Ammon's horn (tissue), 1 donor: Measurements from ENCODE around the gene ALDH3B2.
"Not testable (repeated sequence)": the region's sequence is repeated elsewhere in the genome, so short reads cannot be mapped to it uniquely, and the experiment has no call there.

ENCODE experiments used
- DNase-seq: peaks from one replicate; pipeline ENCODE4 v3.0.0-alpha.2; 2016; ENCODE audit warnings: low spot score

Gene ALDH3B2

GRCh38 chr11:67642173-67643120 lies 32.0 kb downstream of the ALDH3B2 start:
- peak; percentile 2 for DNase-seq

GRCh38 chr11:67641338-67642172 lies 32.9 kb downstream of the ALDH3B2 start:
- DNase-seq: no peak

GRCh38 chr11:67640758-67641337 lies 33.6 kb downstream of the ALDH3B2 start:
- DNase-seq: no peak

- DNase-seq: peak; percentile 80
Observed at GRCh38 chr11:67640021-67640757, 34.2 kb downstream of the ALDH3B2 start.

GRCh38 chr11:67639438-67639859 lies 35.0 kb downstream of the ALDH3B2 start, which contains the start of gene TBX10:
TBX10 (minus strand) TSS chr11:67639763; CDS start chr11:67639472, 291 bp downstream.
- peak; percentile 3 for DNase-seq

GRCh38 chr11:67638535-67639437 lies 35.6 kb downstream of the ALDH3B2 start:
- peak; percentile 1 for DNase-seq

- not testable (repeated sequence) for DNase-seq
Observed at GRCh38 chr11:67637441-67637840, 37.0 kb downstream of the ALDH3B2 start.

- no peak for DNase-seq
Observed at GRCh38 chr11:67636962-67637361, 37.5 kb downstream of the ALDH3B2 start.

GRCh38 chr11:67635231-67635521 lies 39.2 kb downstream of the ALDH3B2 start:
- no peak for DNase-seq

- DNase-seq: no peak
Observed at GRCh38 chr11:67634366-67635230, 39.8 kb downstream of the ALDH3B2 start.

- no peak for DNase-seq
Observed at GRCh38 chr11:67633758-67634365, 40.6 kb downstream of the ALDH3B2 start.

- DNase-seq: no peak
Observed at GRCh38 chr11:67632982-67633755, 41.3 kb downstream of the ALDH3B2 start.

GRCh38 chr11:67632175-67632981 lies 42.0 kb downstream of the ALDH3B2 start:
- DNase-seq: no peak

GRCh38 chr11:67631853-67632174 lies 42.6 kb downstream of the ALDH3B2 start:
- no peak for DNase-seq

- DNase-seq: no peak
Observed at GRCh38 chr11:67631411-67631810, 43.0 kb downstream of the ALDH3B2 start.

GRCh38 chr11:67630943-67631331 lies 43.5 kb downstream of the ALDH3B2 start:
- DNase-seq: no peak

- DNase-seq: peak; percentile 98
Observed at GRCh38 chr11:67630228-67630942, 44.0 kb downstream of the ALDH3B2 start.
